K562 (cell line): ENCODE measurements around the gene DNAH8. TPM values are rescaled to one million over a fixed set of nuclear protein-coding genes. Genes with fewer than 3 reads are reported as not detected.

Experiments
- ATAC-seq: fragments of 200-7000 bp; cut with Tn5 transposase; 3 replicates; pipeline ENCODE4 v1.9.1; 2020; ENCODE audit warnings: moderate library complexity
- BruUV-seq: library from RNA; stranded (reverse); fragments of 400-500 nt; replicated peaks from 2 replicates; lab custom pipeline; 2021; lab: Mats Ljungman, UMichigan
- CTCF ChIA-PET: fragments of 300-600 bp; formaldehyde crosslinking; extraction: SDS; loops from one replicate; lab custom pipeline; 2021; ENCODE audit warnings: low intra/inter-chr PET ratio; lab: Yijun Ruan, JAX
- POLR2A ChIA-PET: fragments of 300-600, 350-650 bp; sonication (Branson Sonifier 250); formaldehyde crosslinking; extraction: SDS; loops from one replicate; lab custom pipeline; 2021; ENCODE audit warnings: antibody characterized with exemption, inconsistent platforms; lab: Yijun Ruan, JAX
- DNase-seq, 4 experiments: peaks; one replicate each; pipeline versions ENCODE4 v3.0.0 to v3.0.0-alpha.2; 2011 to 2018; ENCODE audit warnings: low spot score in 3 of 4, mixed read lengths in 3 of 4; ENCODE audit errors: extremely low read depth in 1 of 4
- FAIRE-seq: peaks from 2 replicates; lab custom pipeline; 2011; peaks lifted over from hg19 to GRCh38; lab: Jason Lieb, UNC
- H2AFZ ChIP-seq: 2 replicates; pipeline ENCODE4 v1.6.0; 2011; ENCODE audit warnings: low read depth, low read length, control low read depth, inconsistent platforms
- H3K27ac ChIP-seq: fragments of 200-600 bp; 3 replicates; pipeline ENCODE4 v1.8.0; 2011; ENCODE audit warnings: low read depth, mild to moderate bottlenecking, control low read depth, inconsistent platforms, low read length, moderate library complexity, mixed read lengths; ENCODE audit errors: extremely low read depth
- H3K27me3 ChIP-seq, 2 experiments: fragments of 300-600 bp in 1 of 2; 2 replicates in 1 of 2; 3 replicates in 1 of 2; pipeline versions ENCODE4 v1.6.0 to v1.8.0; 2011; ENCODE audit warnings: inconsistent platforms in 2 of 2, low read length in 2 of 2, mild to moderate bottlenecking in 1 of 2, mixed read lengths in 1 of 2, moderate library complexity in 1 of 2; ENCODE audit not compliant: control insufficient read depth in 2 of 2, insufficient read depth in 2 of 2
- H3K36me3 ChIP-seq: fragments of 300-600 bp; 3 replicates; pipeline ENCODE4 v1.8.0; 2011; ENCODE audit warnings: mild to moderate bottlenecking, low read length, inconsistent platforms; ENCODE audit not compliant: control insufficient read depth, insufficient read depth
- H3K4me1 ChIP-seq, 2 experiments: fragments of 200-600 bp in 1 of 2; replicated peaks in 1 of 2; 2 replicates in 1 of 2; 3 replicates in 1 of 2; pipeline versions ENCODE4 v1.5.1 to v1.8.0; 2011; ENCODE audit warnings: inconsistent platforms in 2 of 2, low read length in 2 of 2, mild to moderate bottlenecking in 1 of 2, mixed read lengths in 1 of 2, moderate library complexity in 1 of 2; ENCODE audit not compliant: control insufficient read depth in 2 of 2, insufficient read depth in 2 of 2
- H3K4me2 ChIP-seq: 2 replicates; pipeline ENCODE4 v1.6.1; 2011; ENCODE audit warnings: low read length, control low read depth, inconsistent platforms, mixed read lengths; ENCODE audit not compliant: insufficient read depth
- H3K4me3 ChIP-seq: fragments of 200-600 bp; sonication (generic), shearing (Covaris generic); 2 replicates; pipeline ENCODE4 v1.5.1; 2016; ENCODE audit warnings: control low read depth, inconsistent platforms
- H3K79me2 ChIP-seq: fragments of 200-600 bp; 3 replicates; pipeline ENCODE4 v1.8.0; 2011; ENCODE audit warnings: low read length, inconsistent platforms; ENCODE audit not compliant: control insufficient read depth, insufficient read depth
- H3K9ac ChIP-seq, 2 experiments: 2 replicates each; pipeline versions ENCODE4 v1.6.0 to v1.6.1; 2011; ENCODE audit warnings: low read depth in 2 of 2, low read length in 2 of 2, control low read depth in 1 of 2, inconsistent platforms in 1 of 2, mild to moderate bottlenecking in 1 of 2, mixed read lengths in 1 of 2; ENCODE audit not compliant: insufficient read depth in 1 of 2
- H3K9me1 ChIP-seq: one replicate; pipeline ENCODE4 v1.6.0; 2011; ENCODE audit warnings: inconsistent platforms, mild to moderate bottlenecking, low read length, moderate library complexity; ENCODE audit not compliant: control insufficient read depth, insufficient read depth
- H3K9me3 ChIP-seq: replicated peaks from 2 replicates; pipeline ENCODE4 v1.5.1; 2011; ENCODE audit warnings: low read depth, low read length, inconsistent platforms; ENCODE audit not compliant: control insufficient read depth, insufficient read depth
- H4K20me1 ChIP-seq: replicated peaks from 2 replicates; pipeline ENCODE4 v1.6.1; 2011; ENCODE audit warnings: low read length, inconsistent platforms, mixed read lengths; ENCODE audit not compliant: control insufficient read depth, insufficient read depth
- ATF4 ChIP-seq: fragments of 450-650 bp; formaldehyde crosslinking; IDR thresholded peaks from 2 replicates; pipeline ENCODE4 v1.4.0; 2022; ENCODE audit warnings: mild to moderate bottlenecking, moderate library complexity
- E2F1 ChIP-seq: sonication (generic); formaldehyde crosslinking; IDR thresholded peaks from 2 replicates; pipeline ENCODE4 v1.8.1; 2023; ENCODE audit warnings: mild to moderate bottlenecking, missing genetic modification reagents, moderate library complexity
- TRIM25 ChIP-seq: fragments of 450-650 bp; IDR thresholded peaks from 2 replicates; pipeline ENCODE4 v1.7.0; 2016; ENCODE audit warnings: borderline replicate concordance
- ZKSCAN3 ChIP-seq: fragments of 250-450 bp; sonication (Bioruptor Pico); IDR thresholded peaks from 2 replicates; pipeline ENCODE4 v1.4.0; 2020
- WGBS: fragments of 100-300 bp; shearing (Covaris generic); methylation state at CpG from one replicate; pipeline ENCODE4 v1.1.6; 2016; ENCODE audit warnings: low coverage, mixed read lengths; ENCODE audit not compliant: insufficient coverage; ENCODE audit errors: missing lambda C conversion rate; 5-methylcytosine and 5-hydroxymethylcytosine counted together
- in situ Hi-C: fragments of 300-500 bp; cut with MboI; formaldehyde crosslinking; loops from 4 replicates; pipeline ENCODE4 v1.15.0; 2018; ENCODE audit warnings: inconsistent platforms, mixed read lengths
- intact Hi-C: fragments of 100-400 bp; cut with micrococcal nuclease; formaldehyde crosslinking; loops from 2 replicates; pipeline ENCODE4 v1.14.2; 2022
- polyA plus RNA-seq, 8 experiments: library from polyadenylated mRNA; depleted of rRNA in 4 of 8; stranded (reverse) in 5 of 8; unstranded in 3 of 8; fragments of >200 nt; fragmentation: Nextera tagmentation in 2 of 8; fragmentation: Illumina TruSeq in 1 of 8; extraction: Ambion mirVana in 2 of 8; extraction: Trizol in 1 of 8; gene quantifications; 2 replicates each; pipeline versions ENCODE4 v1.2.1 to v1.2.3, GENCODE V29; 2011 to 2014; ENCODE audit warnings: inconsistent platforms in 1 of 8, missing spikeins in 1 of 8
- total RNA-seq, 7 experiments: library from RNA; depleted of rRNA in 6 of 7; stranded (reverse); fragments of >200 nt in 6 of 7; fragmentation: Illumina TruSeq in 2 of 7; extraction: Trizol in 2 of 7; gene quantifications; 2 replicates each; pipeline versions ENCODE4 v1.2.1 to v1.2.3, GENCODE V29; 2011 to 2021; ENCODE audit warnings: low replicate concordance in 1 of 7

Gene DNAH8
- total and polyA plus RNA-seq, 9 of the 15 experiments (the other 6 are each of a cell fraction or from before 2014, with no cell fraction given) = 1.2 to 4.2 (median 2.9) TPM

GRCh38 chr6:38736951-38737350 lies 21.8 kb downstream of the DNAH8 start:
- FAIRE-seq (no peak), ATAC-seq (no peak), DNase-seq (no peak)
- in situ Hi-C loops = no loop called here
- ChIA-PET POLR2A (no interaction called here), CTCF (no interaction called here)
- WGBS = 92% methylated on average over 3 of the region's 3 CpGs
- H3K9me3 ChIP-seq = no peaks in the 10 kb centered on the region
- H3K9ac ChIP-seq = no peak overlapping the region
- no peaks in the 10 kb centered on the region for H4K20me1 ChIP-seq
- peaks cover 8% of the 10 kb centered on the region; the same call in 1 of the 3 replicates for H3K36me3 ChIP-seq
- no peak overlapping the region for H2AFZ ChIP-seq
- no peak overlapping the region for H3K27ac ChIP-seq
- no peaks in the 10 kb centered on the region for H3K4me1 ChIP-seq
- intact Hi-C loops = no loop called here
- H3K4me2 ChIP-seq = no peak overlapping the region
- no peaks in the 10 kb centered on the region for H3K79me2 ChIP-seq
- no TSS peak for BruUV-seq
- H3K4me3 ChIP-seq = no peak overlapping the region
- no peak for TF ChIP-seq ZKSCAN3 (CRISPR knock-in tag)
- TF ChIP-seq ATF4 = no peak
- no peak for TF ChIP-seq TRIM25
- TF ChIP-seq E2F1 (CRISPR knock-in tag) = no peak
- no peaks in the 10 kb centered on the region for H3K9me1 ChIP-seq
- H3K27me3 ChIP-seq = no peaks in the 10 kb centered on the region
